Rectal smooth muscle tissue (tissue), 1 donor: ENCODE results near the gene KLHL4.
"Not testable (repeated sequence)": the region's sequence is repeated elsewhere in the genome, so short reads cannot be mapped to it uniquely, and the experiment has no call there.

Experiments used
- H3K27ac ChIP-seq: one replicate; pipeline ENCODE4 v1.7.0; 2013; ENCODE audit warnings: low read depth, low read length, inconsistent platforms
- H3K27me3 ChIP-seq: one replicate; pipeline ENCODE4 v1.7.0; 2013; ENCODE audit warnings: low read length; ENCODE audit not compliant: control insufficient read depth, insufficient read depth
- H3K36me3 ChIP-seq: one replicate; pipeline ENCODE4 v1.7.0; 2013; ENCODE audit warnings: low read length; ENCODE audit not compliant: control insufficient read depth, insufficient read depth
- H3K4me1 ChIP-seq: one replicate; pipeline ENCODE4 v1.7.0; 2013; ENCODE audit warnings: low read length; ENCODE audit not compliant: control insufficient read depth, insufficient read depth
- H3K4me3 ChIP-seq: one replicate; pipeline ENCODE4 v1.7.0; 2013; ENCODE audit warnings: low read length
- H3K9ac ChIP-seq: one replicate; pipeline ENCODE4 v1.7.0; 2013; ENCODE audit warnings: low read length

Gene KLHL4

GRCh38 chrX:87679849-87680248 is 162.2 kb downstream of the KLHL4 start:
- no peaks in the 10 kb centered on the region for H3K4me1 ChIP-seq
- no peaks in the 10 kb centered on the region for H3K27me3 ChIP-seq
- no peak overlapping the region for H3K27ac ChIP-seq
- no peak overlapping the region for H3K4me3 ChIP-seq
- H3K36me3 ChIP-seq: no peaks in the 10 kb centered on the region
- no peak overlapping the region for H3K9ac ChIP-seq

DNA sequence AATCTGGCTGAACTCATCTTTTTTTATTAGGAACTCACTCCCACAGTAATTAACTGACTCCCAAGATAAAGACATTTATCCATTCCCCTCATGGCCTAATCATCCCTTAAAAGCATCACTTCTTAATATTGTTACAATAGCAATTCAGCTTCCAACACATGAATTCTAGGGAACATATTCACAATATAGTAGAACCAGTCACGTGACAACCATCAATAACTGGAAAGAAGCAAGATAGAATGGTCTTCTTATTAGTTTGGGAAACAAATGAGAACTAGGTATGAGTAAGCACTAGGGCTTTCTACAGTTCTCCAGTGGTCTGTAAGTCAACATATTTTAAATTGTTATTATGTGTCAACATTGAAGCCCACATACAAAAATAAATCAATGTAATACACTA is 170.1 kb downstream of the KLHL4 start:
- Histone ChIP-seq H3K36me3 (no peaks in the 10 kb centered on the region), H3K9ac (no peak overlapping the region), H3K27ac (no peak overlapping the region)

DNA sequence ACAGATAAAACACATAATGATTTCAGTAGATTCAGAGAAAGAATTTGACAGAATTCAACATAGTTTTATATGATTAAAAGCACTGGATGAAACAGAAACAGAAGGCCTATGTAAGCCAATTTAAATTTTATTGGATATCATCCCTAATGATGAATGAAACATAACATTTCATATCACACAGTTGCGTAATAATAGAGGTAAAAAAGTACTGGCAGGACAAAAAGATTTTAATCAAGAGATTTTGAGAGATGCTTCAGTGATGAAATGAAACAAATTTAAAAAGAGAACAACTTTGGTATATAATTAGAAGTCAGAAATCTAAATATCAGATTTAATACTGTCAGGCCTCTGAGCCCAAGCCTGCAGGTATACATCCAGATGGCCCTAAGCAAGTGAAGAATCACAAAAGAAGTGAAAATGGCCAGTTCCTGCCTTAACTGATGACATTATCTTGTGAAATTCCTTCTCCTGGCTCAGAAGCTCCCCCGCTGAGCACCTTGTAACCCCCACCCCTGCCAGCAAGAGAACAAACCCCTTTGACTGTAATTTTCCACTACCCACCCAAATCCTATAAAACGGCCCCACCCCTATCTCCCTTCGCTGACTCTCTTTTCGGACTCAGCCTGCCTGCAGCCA is 170.6 kb downstream of the KLHL4 start:
- H3K4me3 ChIP-seq, H3K36me3 ChIP-seq, H3K27me3 ChIP-seq, H3K4me1 ChIP-seq, H3K9ac ChIP-seq, H3K27ac ChIP-seq: not testable (repeated sequence)

More for the DNA sequence above, 170.1 kb downstream of the KLHL4 start:
- Histone ChIP-seq H3K27me3 (no peaks in the 10 kb centered on the region), H3K4me1 (no peaks in the 10 kb centered on the region), H3K4me3 (no peak overlapping the region)

- H3K9ac ChIP-seq, H3K4me3 ChIP-seq, H3K27ac ChIP-seq, H3K4me1 ChIP-seq, H3K36me3 ChIP-seq, H3K27me3 ChIP-seq: not testable (repeated sequence)
These were observed 171.6 kb downstream of the KLHL4 start for GRCh38 chrX:87689218-87689617.

DNA sequence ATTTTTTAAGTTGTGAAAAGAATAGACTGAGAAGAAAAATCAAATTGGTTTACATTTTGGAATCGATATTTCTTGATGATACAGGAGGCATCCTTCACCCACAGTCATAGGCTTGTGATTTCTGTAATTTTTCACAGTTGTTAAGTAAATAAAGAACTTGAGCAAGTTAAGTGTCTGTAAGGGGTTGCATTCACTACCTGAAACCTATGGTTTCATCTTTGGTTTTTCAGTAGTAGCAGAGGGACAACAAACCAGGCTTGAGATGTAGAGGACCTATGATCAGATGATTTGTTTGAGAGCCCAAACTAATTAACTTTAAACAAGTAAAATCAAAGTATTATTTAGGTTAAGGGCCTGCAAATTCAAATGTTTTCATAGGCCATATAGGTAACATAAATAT is 175.6 kb downstream of the KLHL4 start:
- no peak overlapping the region for H3K9ac ChIP-seq
- no peaks in the 10 kb centered on the region for H3K36me3 ChIP-seq
- H3K4me1 ChIP-seq: no peaks in the 10 kb centered on the region
- no peak overlapping the region for H3K4me3 ChIP-seq
- no peak overlapping the region for H3K27ac ChIP-seq
- H3K27me3 ChIP-seq: no peaks in the 10 kb centered on the region

DNA sequence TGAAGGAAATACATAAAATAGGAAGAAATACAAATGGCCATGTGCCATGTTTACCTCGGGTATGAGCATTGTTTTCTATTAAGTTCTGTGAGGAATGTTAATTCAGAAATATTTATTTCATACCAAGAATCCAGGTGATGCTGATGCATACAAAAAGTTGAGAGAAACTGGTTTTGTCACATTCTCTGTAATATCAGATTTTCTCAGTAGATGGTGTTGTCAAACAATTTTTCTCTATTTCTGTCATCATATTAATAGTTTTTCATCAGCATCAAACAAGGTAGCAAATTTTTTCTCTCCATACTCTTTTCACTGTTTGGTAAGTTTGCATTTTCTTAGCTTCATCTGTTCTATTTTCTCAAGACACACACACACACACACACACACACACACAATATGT is 179.8 kb downstream of the KLHL4 start:
- Histone ChIP-seq H3K36me3 (no peaks in the 10 kb centered on the region), H3K27ac (no peak overlapping the region), H3K27me3 (no peaks in the 10 kb centered on the region), H3K9ac (no peak overlapping the region), H3K4me1 (no peaks in the 10 kb centered on the region), H3K4me3 (no peak overlapping the region)

DNA sequence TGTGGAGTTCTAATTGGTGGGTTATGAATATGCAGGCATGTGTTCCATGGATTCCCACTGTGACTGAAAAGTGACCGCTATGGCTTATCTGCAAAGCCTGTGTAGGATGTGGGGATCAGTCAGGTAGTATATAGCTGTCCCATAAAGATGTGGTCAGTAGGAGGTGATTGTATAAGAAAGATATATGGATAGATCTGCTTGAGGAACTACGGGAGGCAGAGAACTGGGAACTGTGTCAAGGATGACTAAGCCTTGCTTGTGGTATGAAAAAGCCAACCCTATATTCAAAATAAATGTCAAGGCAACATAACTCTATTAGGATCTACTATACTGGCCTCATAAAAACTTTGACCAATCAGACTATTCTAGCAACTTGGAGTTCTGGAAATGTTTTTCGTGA is 185.2 kb downstream of the KLHL4 start:
- Histone ChIP-seq H3K36me3 (no peaks in the 10 kb centered on the region), H3K9ac (no peak overlapping the region), H3K27ac (no peak overlapping the region), H3K27me3 (peaks cover 2% of the 10 kb centered on the region), H3K4me3 (no peak overlapping the region), H3K4me1 (no peaks in the 10 kb centered on the region)

GRCh38 chrX:87703469-87703868 is 185.9 kb downstream of the KLHL4 start:
- H3K27ac ChIP-seq, H3K27me3 ChIP-seq, H3K9ac ChIP-seq, H3K4me1 ChIP-seq, H3K4me3 ChIP-seq, H3K36me3 ChIP-seq: not testable (repeated sequence)

DNA sequence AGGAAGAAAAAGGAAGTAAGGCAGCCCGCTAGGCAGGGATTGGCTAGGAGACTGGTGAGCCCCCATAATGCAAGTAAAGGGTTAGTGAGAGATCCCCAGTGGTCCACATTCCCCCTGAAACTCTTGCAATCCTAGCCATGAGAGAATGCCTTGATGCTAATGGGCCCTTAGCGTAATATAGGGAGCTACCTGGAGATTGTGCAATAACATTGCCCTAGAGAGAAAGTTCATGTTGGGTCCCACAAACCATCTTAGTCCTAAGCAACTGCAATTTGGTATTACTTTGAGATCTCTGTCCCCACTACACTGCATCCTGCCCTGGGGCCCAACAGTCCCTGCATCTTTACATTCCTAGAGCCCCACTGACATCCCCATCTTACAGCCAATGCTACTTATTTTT is 188.5 kb downstream of the KLHL4 start:
- peaks cover 2% of the 10 kb centered on the region for H3K27me3 ChIP-seq
- H3K36me3 ChIP-seq: no peaks in the 10 kb centered on the region
- no peak overlapping the region for H3K4me3 ChIP-seq
- no peaks in the 10 kb centered on the region for H3K4me1 ChIP-seq
- no peak overlapping the region for H3K27ac ChIP-seq
- H3K9ac ChIP-seq: no peak overlapping the region

- no peak overlapping the region for H3K27ac ChIP-seq
- H3K27me3 ChIP-seq: peaks cover 2% of the 10 kb centered on the region
- no peak overlapping the region for H3K4me3 ChIP-seq
- no peaks in the 10 kb centered on the region for H3K36me3 ChIP-seq
- no peaks in the 10 kb centered on the region for H3K4me1 ChIP-seq
- no peak overlapping the region for H3K9ac ChIP-seq
These were observed 193.0 kb downstream of the KLHL4 start for GRCh38 chrX:87710580-87710979.
